H9 (cell line): ENCODE measurements around the gene GBE1. TPM values are rescaled to one million over a fixed set of nuclear protein-coding genes. Genes with fewer than 3 reads are reported as not detected.

ENCODE experiments used
- DNase-seq: peaks from one replicate; pipeline ENCODE4 v3.0.0-alpha.2; 2017
- H2AFZ ChIP-seq: one replicate; pipeline ENCODE4 v1.6.1; 2013; ENCODE audit warnings: mild to moderate bottlenecking, low read length, control low read depth, moderate library complexity
- H2AK5ac ChIP-seq: 2 replicates; pipeline ENCODE4 v1.6.1; 2013; ENCODE audit warnings: low read length, control low read depth, mixed read lengths; ENCODE audit not compliant: insufficient read length
- H2BK120ac ChIP-seq: one replicate; pipeline ENCODE4 v1.6.1; 2013; ENCODE audit warnings: low read depth, mild to moderate bottlenecking, low read length, control low read depth, inconsistent platforms; ENCODE audit not compliant: poor library complexity, severe bottlenecking
- H2BK12ac ChIP-seq: 2 replicates; pipeline ENCODE4 v1.6.1; 2013; ENCODE audit warnings: low read length, control low read depth, mixed read lengths, low read depth; ENCODE audit not compliant: insufficient read length
- H2BK15ac ChIP-seq: 2 replicates; pipeline ENCODE4 v1.6.1; 2013; ENCODE audit warnings: low read depth, low read length, control low read depth
- H2BK20ac ChIP-seq: one replicate; pipeline ENCODE4 v1.6.1; 2013; ENCODE audit warnings: low read depth, mild to moderate bottlenecking, low read length, control low read depth, inconsistent platforms; ENCODE audit not compliant: poor library complexity, severe bottlenecking
- H2BK5ac ChIP-seq: 2 replicates; pipeline ENCODE4 v1.6.1; 2013; ENCODE audit warnings: low read length, control low read depth, mixed read lengths; ENCODE audit not compliant: insufficient read length
- H3K14ac ChIP-seq: 2 replicates; pipeline ENCODE4 v1.6.1; 2013; ENCODE audit warnings: low read length, control low read depth; ENCODE audit not compliant: insufficient read depth
- H3K18ac ChIP-seq: 2 replicates; pipeline ENCODE4 v1.6.1; 2013; ENCODE audit warnings: low read depth, mild to moderate bottlenecking, mixed read lengths, low read length, control low read depth; ENCODE audit not compliant: insufficient read length
- H3K23ac ChIP-seq: 2 replicates; pipeline ENCODE4 v1.6.1; 2013; ENCODE audit warnings: low read length, control low read depth, mixed read lengths, low read depth; ENCODE audit not compliant: insufficient read length
- H3K23me2 ChIP-seq: 2 replicates; pipeline ENCODE4 v1.6.1; 2013; ENCODE audit warnings: low read depth, mild to moderate bottlenecking, mixed read lengths, low read length, control low read depth; ENCODE audit not compliant: insufficient read length, poor library complexity, severe bottlenecking
- H3K27ac ChIP-seq: 2 replicates; pipeline ENCODE4 v1.5.1; 2013; ENCODE audit warnings: low read length, control low read depth, mixed read lengths, low read depth; ENCODE audit not compliant: insufficient read length
- H3K27me3 ChIP-seq: 2 replicates; pipeline ENCODE4 v1.6.1; 2013; ENCODE audit warnings: low read length, control low read depth, inconsistent platforms; ENCODE audit not compliant: insufficient read depth
- H3K4ac ChIP-seq: 2 replicates; pipeline ENCODE4 v1.6.1; 2013; ENCODE audit warnings: low read depth, mild to moderate bottlenecking, control low read depth, inconsistent platforms, low read length, moderate library complexity
- H3K4me1 ChIP-seq: 2 replicates; pipeline ENCODE4 v1.6.1; 2013; ENCODE audit warnings: low read length, control low read depth, inconsistent platforms; ENCODE audit not compliant: insufficient read depth
- H3K4me2 ChIP-seq: 2 replicates; pipeline ENCODE4 v1.6.1; 2013; ENCODE audit warnings: low read length, control low read depth, mixed read lengths; ENCODE audit not compliant: insufficient read length, insufficient read depth
- H3K56ac ChIP-seq: 2 replicates; pipeline ENCODE4 v1.6.1; 2013; ENCODE audit warnings: low read depth, mild to moderate bottlenecking, mixed read lengths, low read length, control low read depth; ENCODE audit not compliant: insufficient read length
- H3K79me1 ChIP-seq: 2 replicates; pipeline ENCODE4 v1.6.1; 2013; ENCODE audit warnings: low read depth, mild to moderate bottlenecking, moderate library complexity, low read length, control low read depth, inconsistent platforms; ENCODE audit not compliant: insufficient read depth, poor library complexity, severe bottlenecking
- H3K79me2 ChIP-seq: 2 replicates; pipeline ENCODE4 v1.6.1; 2013; ENCODE audit warnings: low read length, control low read depth, inconsistent platforms; ENCODE audit not compliant: insufficient read depth
- H3K9ac ChIP-seq: 2 replicates; pipeline ENCODE4 v1.6.1; 2013; ENCODE audit warnings: low read length, control low read depth, mixed read lengths; ENCODE audit not compliant: insufficient read length; ENCODE audit errors: extremely low read depth
- H3K9me3 ChIP-seq: one replicate; pipeline ENCODE4 v1.6.1; 2013; ENCODE audit warnings: low read depth, low read length, inconsistent platforms; ENCODE audit not compliant: control insufficient read depth
- H3T11ph ChIP-seq: one replicate; pipeline ENCODE4 v1.6.1; 2013; ENCODE audit warnings: mild to moderate bottlenecking, low read length, control low read depth, inconsistent platforms
- H4K20me1 ChIP-seq: one replicate; pipeline ENCODE4 v1.6.1; 2013; ENCODE audit not compliant: control insufficient read depth, insufficient read length, insufficient read depth
- H4K5ac ChIP-seq: 2 replicates; pipeline ENCODE4 v1.6.1; 2013; ENCODE audit warnings: low read depth, mild to moderate bottlenecking, mixed read lengths, low read length, control low read depth; ENCODE audit not compliant: insufficient read length
- H4K8ac ChIP-seq: replicated peaks from 2 replicates; pipeline ENCODE4 v1.6.1; 2013; ENCODE audit warnings: low read length, control low read depth, mixed read lengths, low read depth; ENCODE audit not compliant: insufficient read length
- H4K91ac ChIP-seq: 2 replicates; pipeline ENCODE4 v1.6.1; 2013; ENCODE audit warnings: low read depth, mild to moderate bottlenecking, moderate library complexity, mixed read lengths, low read length, control low read depth; ENCODE audit not compliant: insufficient read length
- H3K27ac Mint-ChIP-seq, 3 experiments: 2 replicates in 2 of 3; 3 replicates in 1 of 3; pipeline ENCODE4 v1.8.0; 2020 to 2021; ENCODE audit warnings: mixed read lengths in 3 of 3, mild to moderate bottlenecking in 1 of 3, moderate library complexity in 1 of 3
- H3K27me3 Mint-ChIP-seq: 2 replicates; pipeline ENCODE4 v1.8.0; 2021; ENCODE audit warnings: low read depth, mild to moderate bottlenecking, moderate library complexity, mixed read lengths
- H3K36me3 Mint-ChIP-seq, 3 experiments: 2 replicates in 2 of 3; 3 replicates in 1 of 3; pipeline ENCODE4 v1.8.0; 2020 to 2021; ENCODE audit warnings: low read depth in 3 of 3, mixed read lengths in 3 of 3; ENCODE audit not compliant: insufficient read depth in 1 of 3
- H3K4me1 Mint-ChIP-seq, 2 experiments: 2 replicates each; pipeline ENCODE4 v1.8.0; 2020; ENCODE audit warnings: mixed read lengths in 2 of 2
- H3K4me3 Mint-ChIP-seq, 2 experiments: 2 replicates in 1 of 2; 3 replicates in 1 of 2; pipeline ENCODE4 v1.8.0; 2020 to 2021; ENCODE audit warnings: mild to moderate bottlenecking in 2 of 2, mixed read lengths in 2 of 2, moderate library complexity in 1 of 2
- H3K9me3 Mint-ChIP-seq, 2 experiments: 2 replicates in 1 of 2; 3 replicates in 1 of 2; pipeline ENCODE4 v1.8.0; 2020; ENCODE audit warnings: mild to moderate bottlenecking in 2 of 2, mixed read lengths in 2 of 2, moderate library complexity in 1 of 2
- CTCF ChIP-seq: fragments of 200-600 bp; sonication (generic); conservative IDR thresholded peaks from 3 replicates; pipeline ENCODE4 v1.8.0; 2021; ENCODE audit warnings: antibody characterized with exemption, mild to moderate bottlenecking
- WGBS: extraction: QIAGEN DNeasy Blood & Tissue Kit; methylation state at CpG from one replicate; pipeline ENCODE4 v1.1.7; 2013; ENCODE audit warnings: missing lambda C conversion rate, low lambda C conversion rate, mixed read lengths; ENCODE audit not compliant: insufficient read length; ENCODE audit errors: extremely low coverage; 5-methylcytosine and 5-hydroxymethylcytosine counted together
- total RNA-seq: library from RNA; stranded (reverse); gene quantifications from 2 replicates; pipeline ENCODE4 v1.2.1, GENCODE V29; 2021

Gene GBE1
- total RNA-seq, 1 experiment from 2014 or later, result 13.8 TPM

GRCh38 chr3:81463781-81464180 is 297.7 kb downstream of the GBE1 start:
- H3K56ac ChIP-seq, result no peak overlapping the region
- no peaks in the 10 kb centered on the region for H3K9me3 Mint-ChIP-seq
- H2BK120ac ChIP-seq, result no peak overlapping the region
- peaks cover 10% of the 10 kb centered on the region in 2 experiments for H3K4me1 Mint-ChIP-seq
- H4K91ac ChIP-seq, result no peak overlapping the region
- no peak overlapping the region for H2BK12ac ChIP-seq
- no peaks in the 10 kb centered on the region for H3K79me1 ChIP-seq
- H3K79me2 ChIP-seq, result no peaks in the 10 kb centered on the region
- no peak overlapping the region for H4K8ac ChIP-seq
- H2BK15ac ChIP-seq, result no peak overlapping the region
- no peaks in the 10 kb centered on the region; the same call in 1 of the 2 replicates for H3K4me1 ChIP-seq
- H4K20me1 ChIP-seq, result no peaks in the 10 kb centered on the region
- no peak overlapping the region; a peak in 1 of 7 replicates for H3K27ac Mint-ChIP-seq
- no peak overlapping the region for H4K5ac ChIP-seq
- H2BK20ac ChIP-seq, result no peak overlapping the region
- H3K27ac ChIP-seq, result no peak overlapping the region
- no peak overlapping the region for H3T11ph ChIP-seq
- H3K9ac ChIP-seq, result no peak overlapping the region
- H3K9me3 ChIP-seq, result no peaks in the 10 kb centered on the region
- no CpG with 5 or more reads among the region's 3 CpGs for WGBS
- no peak for TF ChIP-seq CTCF
- H3K4me3 Mint-ChIP-seq, result no peak overlapping the region
- H3K27me3 ChIP-seq, result no peaks in the 10 kb centered on the region
- H3K36me3 Mint-ChIP-seq, result no peaks in the 10 kb centered on the region
- no peak overlapping the region for H3K4ac ChIP-seq
- no peak overlapping the region for H3K23ac ChIP-seq
- no peak overlapping the region for H2AK5ac ChIP-seq
- H3K23me2 ChIP-seq, result no peaks in the 10 kb centered on the region
- no peak overlapping the region for H3K14ac ChIP-seq
- DNase-seq, result no peak
- H3K18ac ChIP-seq, result no peak overlapping the region
- H2AFZ ChIP-seq, result no peak overlapping the region
- no peak overlapping the region for H3K4me2 ChIP-seq
- H2BK5ac ChIP-seq, result no peak overlapping the region
- no peaks in the 10 kb centered on the region; the same call in none of the 2 replicates for H3K27me3 Mint-ChIP-seq
